ENCODE data around the gene GFER.

GFER gene

GRCh38 chr16:2026461-2027023 lies 42.5 kb downstream of the GFER start, which contains the start of gene NHERF2:
TSS of gene NHERF2 (plus strand) at chr16:2026902. CDS start at chr16:2027006, 104 bp downstream.
- peak within 1 kb of the TSS; percentile 97 for H3K27ac ChIP-seq
- TF ChIP-seq ZFX (IDR thresholded peaks at IDR 0.05) = no peak

DNA sequence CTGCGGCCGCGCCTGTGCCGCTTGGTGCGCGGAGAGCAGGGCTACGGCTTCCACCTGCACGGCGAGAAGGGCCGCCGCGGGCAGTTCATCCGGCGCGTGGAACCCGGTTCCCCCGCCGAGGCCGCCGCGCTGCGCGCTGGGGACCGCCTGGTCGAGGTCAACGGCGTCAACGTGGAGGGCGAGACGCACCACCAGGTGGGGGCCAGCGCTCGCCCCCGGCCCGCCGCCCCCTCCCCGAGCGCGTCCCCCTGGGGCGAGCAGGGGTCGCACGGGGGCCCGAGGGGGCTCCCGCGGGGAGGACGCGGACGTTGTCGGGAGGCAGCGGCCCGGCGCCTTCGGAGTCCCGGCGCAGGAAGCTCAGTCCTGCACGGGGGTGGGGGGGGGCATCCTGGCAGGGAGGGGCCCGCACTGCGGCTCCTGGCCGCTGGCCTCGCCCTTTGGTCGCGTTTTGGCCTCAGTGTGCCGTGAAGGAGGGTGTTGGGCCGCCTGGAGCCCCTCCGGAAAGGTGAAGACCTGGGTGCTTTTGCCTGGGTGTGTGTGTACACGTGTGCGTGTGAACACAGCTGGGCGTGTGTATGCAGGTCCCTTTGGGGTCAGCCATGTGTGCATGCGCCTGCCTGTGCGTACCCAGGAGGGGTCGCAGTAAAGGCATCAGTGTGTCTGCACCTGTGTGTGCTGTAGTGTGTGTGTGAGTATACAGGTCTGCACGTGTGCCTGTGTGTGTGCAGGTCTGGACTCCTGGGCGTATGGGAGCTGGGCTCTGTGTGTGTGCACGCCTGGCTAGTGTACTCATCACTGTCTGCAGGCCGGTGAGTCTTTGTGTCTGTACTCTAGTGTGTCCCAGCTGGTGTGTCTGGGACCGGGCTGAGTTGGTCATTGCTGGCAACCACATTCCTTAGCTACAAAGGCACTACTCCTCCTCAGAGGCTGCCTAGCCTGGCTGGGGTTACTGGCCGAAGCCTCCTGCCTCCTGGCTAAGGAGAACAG lies 43.3 kb downstream of the GFER start:
- peak overlapping the region; percentile 97 for H3K27ac ChIP-seq
- TF ChIP-seq ZFX (IDR thresholded peaks at IDR 0.05) = no peak
- TF ChIP-seq, protein P1, sequence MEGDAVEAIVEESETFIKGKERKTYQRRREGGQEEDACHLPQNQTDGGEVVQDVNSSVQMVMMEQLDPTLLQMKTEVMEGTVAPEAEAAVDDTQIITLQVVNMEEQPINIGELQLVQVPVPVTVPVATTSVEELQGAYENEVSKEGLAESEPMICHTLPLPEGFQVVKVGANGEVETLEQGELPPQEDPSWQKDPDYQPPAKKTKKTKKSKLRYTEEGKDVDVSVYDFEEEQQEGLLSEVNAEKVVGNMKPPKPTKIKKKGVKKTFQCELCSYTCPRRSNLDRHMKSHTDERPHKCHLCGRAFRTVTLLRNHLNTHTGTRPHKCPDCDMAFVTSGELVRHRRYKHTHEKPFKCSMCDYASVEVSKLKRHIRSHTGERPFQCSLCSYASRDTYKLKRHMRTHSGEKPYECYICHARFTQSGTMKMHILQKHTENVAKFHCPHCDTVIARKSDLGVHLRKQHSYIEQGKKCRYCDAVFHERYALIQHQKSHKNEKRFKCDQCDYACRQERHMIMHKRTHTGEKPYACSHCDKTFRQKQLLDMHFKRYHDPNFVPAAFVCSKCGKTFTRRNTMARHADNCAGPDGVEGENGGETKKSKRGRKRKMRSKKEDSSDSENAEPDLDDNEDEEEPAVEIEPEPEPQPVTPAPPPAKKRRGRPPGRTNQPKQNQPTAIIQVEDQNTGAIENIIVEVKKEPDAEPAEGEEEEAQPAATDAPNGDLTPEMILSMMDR (conservative IDR thresholded peaks at IDR 0.05) = no peak; the same call in 1 of the 2 replicates

DNA sequence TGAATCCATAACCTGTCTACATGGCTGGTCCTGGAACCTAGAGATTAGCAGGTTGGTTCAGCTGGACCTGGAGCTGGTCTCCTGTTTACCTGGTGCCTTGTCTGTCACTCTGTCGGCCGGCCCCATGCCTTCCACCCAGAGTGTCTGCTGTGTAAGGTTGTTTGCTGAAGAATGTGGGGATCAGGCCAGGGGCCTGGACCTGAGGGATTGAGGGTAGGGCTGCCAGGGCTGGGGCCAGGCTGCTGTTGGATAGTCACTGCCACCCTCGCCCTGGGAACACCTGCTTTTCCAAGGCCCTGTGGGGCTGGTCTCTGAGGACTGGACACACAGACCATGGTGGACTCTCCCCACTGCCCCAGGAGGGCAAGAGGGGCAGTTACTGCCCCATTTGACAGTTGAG lies 44.2 kb downstream of the GFER start:
- TF ChIP-seq, protein P1 (conservative IDR thresholded peaks at IDR 0.05) = no peak
- no peak for TF ChIP-seq ZFX (IDR thresholded peaks at IDR 0.05)
- H3K27ac ChIP-seq = peak overlapping the region; percentile 97

DNA sequence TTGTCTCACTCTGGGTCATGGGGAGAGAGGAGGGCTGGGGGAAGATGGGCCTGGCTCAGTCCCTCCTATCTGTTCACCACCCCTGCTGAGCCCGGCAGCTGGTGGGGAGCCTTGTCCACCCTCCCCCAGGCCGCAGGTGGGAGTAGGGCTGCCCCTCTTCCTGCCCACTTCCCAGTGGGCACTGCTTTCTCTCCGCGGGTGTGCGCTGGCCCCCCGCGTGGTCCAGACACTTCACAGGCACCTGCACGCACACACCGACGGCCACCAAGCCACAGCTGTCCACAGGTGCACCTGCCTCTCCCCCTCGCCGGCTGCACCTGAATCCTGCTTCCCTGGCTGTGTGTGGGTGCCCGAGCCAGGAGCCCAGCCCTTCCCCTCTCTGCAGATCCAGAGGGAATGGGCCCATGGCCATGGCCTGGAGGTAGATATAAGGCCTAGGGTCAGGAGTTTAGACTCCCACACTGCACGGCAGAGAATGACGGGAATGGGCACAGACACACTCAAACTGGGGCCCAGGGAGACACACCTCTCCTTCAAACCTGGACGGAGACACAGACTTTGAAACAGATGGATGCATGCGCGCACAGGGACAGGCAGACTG lies 44.7 kb downstream of the GFER start:
- H3K27ac ChIP-seq = peak overlapping the region; percentile 97; the same call in 1 of the 2 replicates
- no peak for TF ChIP-seq ZFX (IDR thresholded peaks at IDR 0.05)
- TF ChIP-seq, protein P1 (conservative IDR thresholded peaks at IDR 0.05) = no peak

DNA sequence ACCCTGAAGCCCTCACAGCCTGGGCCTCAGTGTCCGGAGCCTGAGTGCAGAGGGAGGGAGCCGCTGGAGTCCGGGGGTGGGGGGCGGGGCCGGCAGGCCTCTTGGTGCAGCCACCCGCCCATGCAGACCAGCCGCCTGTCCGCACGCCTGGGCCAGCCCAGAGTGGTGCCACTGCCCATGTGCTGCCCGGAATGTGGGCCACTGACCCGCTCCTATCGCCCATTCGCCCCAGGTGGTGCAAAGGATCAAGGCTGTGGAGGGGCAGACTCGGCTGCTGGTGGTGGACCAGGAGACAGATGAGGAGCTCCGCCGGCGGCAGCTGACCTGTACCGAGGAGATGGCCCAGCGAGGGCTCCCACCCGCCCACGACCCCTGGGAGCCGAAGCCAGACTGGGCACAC lies 45.4 kb downstream of the GFER start:
- no peak for TF ChIP-seq ZFX (IDR thresholded peaks at IDR 0.05)
- TF ChIP-seq, protein P1 (conservative IDR thresholded peaks at IDR 0.05) = no peak
- H3K27ac ChIP-seq = no peak overlapping the region; the same call in 1 of the 2 replicates

DNA sequence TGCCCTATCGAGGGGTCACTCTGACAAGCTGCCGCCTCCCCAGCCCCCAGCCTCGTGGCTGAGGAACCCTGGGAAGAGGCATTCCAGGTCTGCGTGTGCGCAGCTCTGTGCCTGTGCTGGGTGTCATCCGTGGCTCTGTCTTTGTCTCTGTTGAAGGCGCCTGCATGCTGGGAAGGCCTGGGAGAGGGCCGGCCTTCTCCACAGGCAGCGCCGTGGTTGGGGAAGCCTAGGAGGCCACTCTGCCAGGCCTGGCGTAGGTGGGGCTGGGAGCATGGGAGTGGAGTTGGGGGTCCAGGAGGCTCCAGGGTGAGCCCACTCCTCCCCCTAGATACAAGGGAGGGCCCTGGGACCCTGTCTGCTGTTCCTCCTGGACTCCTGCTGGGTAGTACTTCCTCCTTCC lies 46.0 kb downstream of the GFER start:
- TF ChIP-seq ZFX (IDR thresholded peaks at IDR 0.05) = no peak
- TF ChIP-seq, protein P1 (conservative IDR thresholded peaks at IDR 0.05) = no peak
- no peak overlapping the region for H3K27ac ChIP-seq

DNA sequence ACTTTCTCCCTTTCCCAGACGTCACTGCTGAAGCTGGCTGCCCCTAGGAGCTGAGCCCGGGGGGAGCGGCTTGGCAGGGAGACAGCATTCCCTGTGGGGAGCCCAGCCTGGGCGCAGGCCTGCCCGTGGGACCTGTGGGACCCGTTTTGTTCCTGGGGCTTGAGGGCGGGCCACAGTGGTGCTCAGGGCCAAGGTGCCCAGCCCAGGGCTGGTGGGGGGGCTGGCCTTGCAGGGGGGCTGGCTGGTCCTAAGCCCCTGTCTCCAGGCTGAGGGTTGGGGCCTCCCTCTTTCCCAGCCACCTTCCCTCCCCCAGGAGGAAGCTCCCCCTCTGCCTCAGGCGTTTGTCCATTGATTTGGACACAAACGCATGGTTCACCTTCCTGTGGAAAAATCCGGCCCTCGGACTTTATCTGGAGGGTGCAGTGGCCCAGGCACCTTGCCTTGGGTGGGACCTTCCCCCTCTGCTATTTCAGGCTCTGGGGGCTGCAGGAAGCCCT lies 47.1 kb downstream of the GFER start:
- no peak for TF ChIP-seq ZFX (IDR thresholded peaks at IDR 0.05)
- TF ChIP-seq, protein P1 (conservative IDR thresholded peaks at IDR 0.05) = no peak
- no peak overlapping the region for H3K27ac ChIP-seq

Data from C4-2B (cell line).